A673 (cell line): ENCODE data around the gene PDGFC.

Experiments used
- CTCF ChIP-seq: fragments of 300-800, 200-600 bp; sonication (generic); conservative IDR thresholded peaks from 2 replicates; pipeline ENCODE4 v1.5.1; 2017; ENCODE audit warnings: low read depth, mild to moderate bottlenecking, antibody characterized with exemption, low read length, moderate library complexity, mixed read lengths
- EZH2 ChIP-seq: fragments of 200-600 bp; sonication (generic); IDR thresholded peaks from 2 replicates; pipeline ENCODE4 v1.6.1; 2017; ENCODE audit warnings: borderline replicate concordance, low read depth, mild to moderate bottlenecking, mixed read lengths, antibody characterized with exemption, low read length; ENCODE audit not compliant: poor library complexity, severe bottlenecking

- TF ChIP-seq EZH2, result no peak
- no peak for TF ChIP-seq CTCF
These were observed 189.7 kb downstream of the PDGFC start for GRCh38 chr4:156781852-156782251.
